SK-N-SH treated with all-trans-retinoic acid at 6 μM for 48 hours (cell line): ENCODE results near the gene ADGRD2.

Experiments used
- ATAC-seq: fragments of 200-7000 bp; cut with Tn5 transposase; 3 replicates; pipeline ENCODE4 v1.9.1; 2020; ENCODE audit warnings: mild to moderate bottlenecking, moderate library complexity
- BACH2 ChIP-seq: fragments of 250-450 bp; sonication (Bioruptor Pico); IDR thresholded peaks from 2 replicates; pipeline ENCODE4 v1.9.0; 2021; ENCODE audit warnings: mild to moderate bottlenecking, borderline replicate concordance
- CREB5 ChIP-seq: fragments of 250-450 bp; sonication (Bioruptor Pico); IDR thresholded peaks from 2 replicates; pipeline ENCODE4 v1.5.1; 2020; ENCODE audit warnings: low read depth, mild to moderate bottlenecking, moderate library complexity
- CSDC2 ChIP-seq: fragments of 250-450 bp; sonication (Bioruptor Pico); IDR thresholded peaks from 2 replicates; pipeline ENCODE4 v1.5.0; 2020; ENCODE audit warnings: mild to moderate bottlenecking, moderate library complexity
- CSRNP3 ChIP-seq: fragments of 250-450 bp; sonication (Bioruptor Pico); IDR thresholded peaks from 2 replicates; pipeline ENCODE4 v1.5.1; 2021; ENCODE audit warnings: mild to moderate bottlenecking, moderate library complexity
- ESRRG ChIP-seq: fragments of 250-450 bp; sonication (Bioruptor Pico); IDR thresholded peaks from 2 replicates; pipeline ENCODE4 v1.6.1; 2021; ENCODE audit warnings: mild to moderate bottlenecking
- GLIS3 ChIP-seq: fragments of 250-450 bp; sonication (Bioruptor Pico); IDR thresholded peaks from 2 replicates; pipeline ENCODE4 v1.5.0; 2020; ENCODE audit warnings: mild to moderate bottlenecking, moderate library complexity
- ISL1 ChIP-seq: fragments of 250-450 bp; sonication (Bioruptor Pico); IDR thresholded peaks from 2 replicates; pipeline ENCODE4 v2.1.2; 2022; ENCODE audit warnings: mild to moderate bottlenecking, moderate library complexity
- OSR1 ChIP-seq: fragments of 250-450 bp; sonication (Bioruptor Pico); IDR thresholded peaks from 2 replicates; pipeline ENCODE4 v1.8.0; 2022; ENCODE audit warnings: moderate library complexity, mild to moderate bottlenecking, inconsistent platforms
- PATZ1 ChIP-seq: fragments of 250-450 bp; sonication (Bioruptor Pico); IDR thresholded peaks from 2 replicates; pipeline ENCODE4 v1.8.0; 2020; ENCODE audit warnings: mild to moderate bottlenecking, moderate library complexity, borderline replicate concordance
- POU6F1 ChIP-seq: fragments of 250-450 bp; sonication (Bioruptor Pico); IDR thresholded peaks from 2 replicates; pipeline ENCODE4 v1.8.0; 2021; ENCODE audit warnings: low read depth, mild to moderate bottlenecking, moderate library complexity, borderline replicate concordance
- PPARA ChIP-seq: fragments of 250-450 bp; sonication (Bioruptor Pico); IDR thresholded peaks from 2 replicates; pipeline ENCODE4 v1.5.0; 2020; ENCODE audit warnings: mild to moderate bottlenecking, borderline replicate concordance
- RARB ChIP-seq: fragments of 250-450 bp; sonication (Bioruptor Pico); IDR thresholded peaks from 2 replicates; pipeline ENCODE4 v1.8.0; 2021; ENCODE audit warnings: mild to moderate bottlenecking, moderate library complexity
- SNAI2 ChIP-seq: fragments of 250-450 bp; sonication (Bioruptor Pico); IDR thresholded peaks from 2 replicates; pipeline ENCODE4 v1.5.0; 2020; ENCODE audit warnings: mild to moderate bottlenecking, moderate library complexity
- TCF4 ChIP-seq: fragments of 250-450 bp; sonication (Bioruptor Pico); IDR thresholded peaks from 2 replicates; pipeline ENCODE4 v1.8.0; 2021; ENCODE audit warnings: mild to moderate bottlenecking, moderate library complexity, borderline replicate concordance
- TOX ChIP-seq: fragments of 250-450 bp; sonication (Bioruptor Pico); IDR thresholded peaks from 2 replicates; pipeline ENCODE4 v1.8.0; 2021; ENCODE audit warnings: mild to moderate bottlenecking, moderate library complexity, borderline replicate concordance
- TSHZ2 ChIP-seq: fragments of 250-450 bp; sonication (Bioruptor Pico); IDR thresholded peaks from 2 replicates; pipeline ENCODE4 v1.5.0; 2020; ENCODE audit warnings: mild to moderate bottlenecking, moderate library complexity
- ZC3H10 ChIP-seq: fragments of 250-450 bp; sonication (Bioruptor Pico); IDR thresholded peaks from 2 replicates; pipeline ENCODE4 v1.5.1; 2021; ENCODE audit warnings: mild to moderate bottlenecking, moderate library complexity
- ZFP3 ChIP-seq: fragments of 250-450 bp; sonication (Bioruptor Pico); IDR thresholded peaks from 2 replicates; pipeline ENCODE4 v1.5.0; 2020; ENCODE audit warnings: mild to moderate bottlenecking, moderate library complexity
- ZFP30 ChIP-seq: fragments of 450-650 bp; formaldehyde crosslinking; IDR thresholded peaks from 2 replicates; pipeline ENCODE4 v1.5.0; 2022; ENCODE audit warnings: mild to moderate bottlenecking, moderate library complexity
- ZNF565 ChIP-seq: fragments of 450-650 bp; formaldehyde crosslinking; conservative IDR thresholded peaks from 2 replicates; pipeline ENCODE4 v1.5.0; 2020; ENCODE audit warnings: low read depth, mild to moderate bottlenecking, moderate library complexity
- ZNF70 ChIP-seq: fragments of 450-650 bp; formaldehyde crosslinking; IDR thresholded peaks from 2 replicates; pipeline ENCODE4 v1.5.0; 2020; ENCODE audit warnings: mild to moderate bottlenecking, moderate library complexity
- ZNF8 ChIP-seq: fragments of 450-650 bp; formaldehyde crosslinking; IDR thresholded peaks from 2 replicates; pipeline ENCODE4 v1.5.0; 2020; ENCODE audit warnings: mild to moderate bottlenecking, moderate library complexity

The ADGRD2 gene

GRCh38 chr9:124420991-124421543 lies 29.2 kb upstream of the ADGRD2 start:
- TF ChIP-seq TSHZ2 (no peak), BACH2 (no peak), ZFP3 (CRISPR knock-in tag) (no peak), CREB5 (CRISPR knock-in tag) (no peak), ESRRG (CRISPR knock-in tag) (no peak), SNAI2 (CRISPR knock-in tag) (no peak), ZFP30 (CRISPR knock-in tag) (no peak), ISL1 (CRISPR knock-in tag) (no peak), POU6F1 (no peak), ZNF565 (CRISPR knock-in tag) (no peak), CSRNP3 (CRISPR knock-in tag) (no peak), PPARA (CRISPR knock-in tag) (no peak), ZNF8 (CRISPR knock-in tag) (no peak), GLIS3 (CRISPR knock-in tag) (no peak), ZC3H10 (no peak), CSDC2 (CRISPR knock-in tag) (no peak), RARB (CRISPR knock-in tag) (no peak), TOX (CRISPR knock-in tag) (no peak), TCF4 (CRISPR knock-in tag) (no peak)
- ATAC-seq: no peak

- TF ChIP-seq ZC3H10 (no peak), POU6F1 (no peak), CREB5 (CRISPR knock-in tag) (no peak), ZNF70 (CRISPR knock-in tag) (no peak), ZNF8 (CRISPR knock-in tag) (no peak), ESRRG (CRISPR knock-in tag) (no peak), CSRNP3 (CRISPR knock-in tag) (no peak), CSDC2 (CRISPR knock-in tag) (no peak), OSR1 (CRISPR knock-in tag) (no peak), PATZ1 (CRISPR knock-in tag) (no peak), BACH2 (no peak), PPARA (CRISPR knock-in tag) (no peak), ZFP3 (CRISPR knock-in tag) (no peak), RARB (CRISPR knock-in tag) (no peak)
- TF ChIP-seq, all 23 proteins: peak for 0
- no peak for ATAC-seq
Measured at GRCh38 chr9:124423155-124423554, 27.1 kb upstream of the ADGRD2 start.
